Measurements from ENCODE around the gene GNAO1.
"Not testable (repeated sequence)": the region's sequence is repeated elsewhere in the genome, so short reads cannot be mapped to it uniquely, and the experiment has no call there.

Gene GNAO1

DNA sequence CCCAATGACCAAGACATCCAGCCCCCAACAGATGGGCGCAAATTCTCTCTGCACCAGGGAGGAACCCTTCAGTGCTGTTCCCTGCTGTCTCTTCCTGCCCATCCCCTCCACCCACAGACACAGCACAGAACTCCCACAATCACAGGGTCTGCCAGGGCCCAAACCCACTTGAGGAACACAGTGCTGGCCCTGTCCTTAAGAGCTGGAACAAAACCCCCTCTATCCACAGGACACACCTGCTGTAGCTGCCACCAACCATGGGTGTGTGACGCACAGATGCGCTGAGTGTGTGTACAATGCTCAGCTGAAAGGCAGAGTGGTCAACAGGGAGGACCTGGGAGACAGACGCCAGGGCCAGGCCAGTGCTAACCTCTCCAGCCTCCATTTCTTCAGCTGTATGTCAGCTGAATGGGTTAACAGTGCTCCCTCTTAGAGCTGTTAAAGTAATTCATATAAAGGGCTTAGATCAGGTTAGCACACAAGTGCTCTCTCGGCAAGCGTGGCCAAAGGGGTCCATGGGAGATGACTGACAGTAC lies 172.0 kb downstream of the GNAO1 start:
- no peak for DNase-seq (ENCODE audit: low read depth in 3 of 3)

DNA sequence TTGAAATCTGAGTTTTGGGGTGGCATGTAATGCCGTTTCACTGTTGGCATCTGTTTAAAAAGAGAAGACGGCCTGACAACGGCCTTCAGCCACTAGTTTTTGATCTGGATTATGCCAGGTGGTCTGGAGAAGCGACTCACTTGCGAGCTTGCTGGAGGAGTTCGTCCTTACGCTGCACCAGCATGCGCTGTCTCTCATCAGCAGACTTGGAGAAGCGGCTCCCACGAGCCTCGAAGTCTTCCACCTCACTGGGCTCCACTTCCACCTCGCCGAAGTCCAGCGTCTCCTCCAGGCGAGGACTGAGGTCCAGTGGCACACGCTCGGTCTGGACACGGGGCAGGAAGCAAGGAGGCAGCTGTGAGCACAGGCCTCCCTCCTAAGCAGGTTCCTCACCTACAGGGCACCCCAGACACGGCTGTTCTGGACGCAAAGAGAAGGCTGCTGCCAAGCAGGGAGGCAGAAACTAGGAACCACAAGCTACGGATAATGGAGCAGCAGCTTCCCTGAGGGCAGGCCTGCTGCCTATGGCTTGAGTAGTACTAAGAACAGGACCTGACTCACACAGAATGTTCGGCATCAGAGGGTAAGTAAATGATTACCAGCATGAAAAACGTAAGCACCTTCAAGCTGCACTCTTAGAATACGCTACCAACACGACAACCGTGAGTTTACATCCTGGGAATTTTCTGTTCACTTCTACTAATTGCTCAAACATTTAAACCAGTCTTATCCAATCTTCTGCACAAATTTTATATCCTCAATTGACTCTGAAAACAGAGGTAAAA lies 172.7 kb downstream of the GNAO1 start:
- no peak for DNase-seq (ENCODE audit: low read depth in 3 of 3)

- DNase-seq (ENCODE audit: low read depth in 3 of 3): no peak
These were observed 173.6 kb downstream of the GNAO1 start for GRCh38 chr16:56364865-56365264.

DNA sequence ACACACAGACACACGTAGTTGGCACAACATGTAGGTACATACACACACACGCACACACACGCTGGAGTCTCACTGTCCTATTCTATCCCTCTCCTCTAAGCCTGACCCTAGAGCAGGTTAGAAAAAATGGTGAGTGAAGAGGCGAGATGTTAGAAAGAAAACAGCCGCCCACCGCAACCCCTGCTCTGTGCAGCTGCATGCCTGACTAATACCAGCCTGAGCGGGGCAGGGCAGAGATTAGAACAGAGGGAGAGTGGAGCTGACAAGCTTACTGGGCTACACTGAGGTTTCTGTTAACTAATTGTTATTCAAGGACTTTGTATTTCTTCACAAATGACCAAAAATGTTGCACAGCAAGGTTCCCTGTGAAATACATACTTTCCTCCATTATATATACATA lies 174.3 kb downstream of the GNAO1 start:
- no peak for DNase-seq (ENCODE audit: low read depth in 3 of 3)

GRCh38 chr16:56366945-56367344 lies 175.7 kb downstream of the GNAO1 start:
- DNase-seq (ENCODE audit: low read depth in 3 of 3): no peak

GRCh38 chr16:56367764-56368163 lies 176.5 kb downstream of the GNAO1 start:
- DNase-seq (ENCODE audit: low read depth in 3 of 3): no peak

DNA sequence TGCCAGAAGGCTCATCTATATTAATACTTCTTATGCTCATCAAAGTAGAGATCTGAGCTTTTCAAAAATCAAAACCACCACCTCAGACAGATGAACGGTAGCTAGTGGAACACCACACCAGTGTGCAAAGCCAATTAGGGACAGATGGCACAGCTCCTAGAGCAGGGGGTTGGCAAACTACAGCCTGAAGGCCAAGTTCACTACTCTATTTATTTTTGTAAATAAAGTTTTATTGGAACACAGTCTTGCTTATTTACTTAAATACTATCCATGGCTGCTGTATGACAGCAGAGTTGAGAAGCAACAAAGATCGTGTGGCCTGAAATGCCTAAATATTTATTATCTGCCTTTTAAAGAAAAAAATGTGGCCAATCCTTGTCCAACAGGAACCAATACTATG lies 177.3 kb downstream of the GNAO1 start:
- no peak for DNase-seq (ENCODE audit: low read depth in 3 of 3)

- no peak for DNase-seq (ENCODE audit: low read depth in 3 of 3)
These were observed 177.9 kb downstream of the GNAO1 start for GRCh38 chr16:56369202-56369601.

- no peak for DNase-seq (ENCODE audit: low read depth in 3 of 3)
These were observed 179.0 kb downstream of the GNAO1 start for GRCh38 chr16:56370185-56370874.

DNA sequence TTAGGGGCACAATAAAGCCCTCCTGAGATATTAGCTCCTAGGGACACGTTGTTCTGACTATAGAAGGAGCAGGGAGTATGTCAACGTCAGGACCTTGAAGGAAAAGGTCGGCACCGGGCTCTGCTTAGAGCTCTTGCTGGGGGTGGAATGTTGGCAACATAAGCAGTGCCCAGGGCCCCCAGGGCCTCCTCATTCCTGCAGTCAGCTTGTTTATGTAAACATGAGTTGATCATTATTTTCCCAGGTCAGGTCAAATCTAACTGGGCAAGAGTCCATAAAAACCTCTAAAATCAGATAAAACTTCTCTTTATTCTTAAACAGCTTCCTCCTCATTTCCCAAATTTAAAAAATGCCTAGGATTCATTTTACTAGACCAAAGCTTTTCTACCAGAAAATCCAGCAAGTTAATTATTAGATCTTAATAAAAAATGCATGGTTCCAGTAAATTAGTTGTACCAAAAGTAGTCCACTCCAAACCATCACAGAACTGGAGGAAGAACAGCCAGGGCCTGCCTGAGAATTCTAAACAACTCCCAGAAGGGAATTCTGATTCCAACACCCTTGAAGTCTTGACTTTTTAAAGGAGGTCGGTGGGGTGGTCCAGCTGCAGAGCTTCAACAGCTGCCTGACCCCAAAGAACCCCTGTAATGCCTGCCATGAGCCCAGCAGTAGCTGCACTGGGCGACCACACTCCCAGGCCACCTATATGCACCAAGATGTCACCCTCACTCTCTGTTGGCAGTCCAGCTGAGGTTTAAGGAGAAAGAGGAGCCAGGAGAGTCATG lies 179.8 kb downstream of the GNAO1 start:
- DNase-seq (ENCODE audit: low read depth in 3 of 3): no peak

- no peak for DNase-seq (ENCODE audit: low read depth in 3 of 3)
These were observed 180.3 kb downstream of the GNAO1 start for GRCh38 chr16:56371660-56371937.

GRCh38 chr16:56372013-56372634 lies 180.8 kb downstream of the GNAO1 start:
- DNase-seq (ENCODE audit: low read depth in 3 of 3): no peak

DNA sequence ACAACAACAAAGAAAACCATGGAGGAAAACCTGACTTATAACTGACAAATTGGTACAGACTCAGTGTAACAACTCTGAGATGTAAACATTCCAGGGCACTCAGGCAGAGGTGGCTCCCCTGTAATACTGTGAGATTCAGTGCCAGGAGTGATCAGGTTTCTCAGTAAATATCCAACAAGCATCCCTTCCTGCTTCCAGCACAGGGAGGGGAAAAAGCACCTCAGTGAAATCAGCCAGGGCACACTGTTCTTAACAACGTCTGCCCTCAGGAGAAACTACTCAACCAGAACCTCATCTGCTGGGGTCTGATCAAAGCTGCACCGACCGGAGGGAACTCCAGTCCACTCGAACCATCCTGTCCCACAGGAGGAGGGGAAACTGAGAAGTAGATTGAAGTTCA lies 181.7 kb downstream of the GNAO1 start:
- DNase-seq (ENCODE audit: low read depth in 3 of 3): no peak

DNA sequence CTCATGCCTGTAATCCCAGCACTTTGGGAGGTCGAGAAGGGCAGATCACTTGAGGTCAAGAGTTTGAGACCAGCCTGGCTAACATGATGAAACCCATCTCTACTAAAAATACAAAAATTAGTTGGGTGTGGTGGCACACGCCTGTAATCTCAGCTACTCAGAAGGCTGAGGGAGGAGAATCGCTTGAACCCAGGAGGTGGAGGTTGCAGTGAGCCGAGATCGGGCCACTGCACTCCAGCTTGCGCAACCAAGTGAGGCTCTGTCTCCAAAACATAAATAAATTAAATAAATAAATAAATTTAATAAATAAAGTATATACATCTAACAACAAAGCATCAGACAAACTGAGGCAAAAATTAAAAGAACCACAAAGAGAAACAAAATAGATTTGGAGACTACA lies 184.5 kb downstream of the GNAO1 start:
- not testable (repeated sequence) for DNase-seq (ENCODE audit: low read depth in 3 of 3)

- DNase-seq (ENCODE audit: low read depth in 3 of 3): not testable (repeated sequence)
These were observed 187.8 kb downstream of the GNAO1 start for GRCh38 chr16:56379044-56379443.

DNA sequence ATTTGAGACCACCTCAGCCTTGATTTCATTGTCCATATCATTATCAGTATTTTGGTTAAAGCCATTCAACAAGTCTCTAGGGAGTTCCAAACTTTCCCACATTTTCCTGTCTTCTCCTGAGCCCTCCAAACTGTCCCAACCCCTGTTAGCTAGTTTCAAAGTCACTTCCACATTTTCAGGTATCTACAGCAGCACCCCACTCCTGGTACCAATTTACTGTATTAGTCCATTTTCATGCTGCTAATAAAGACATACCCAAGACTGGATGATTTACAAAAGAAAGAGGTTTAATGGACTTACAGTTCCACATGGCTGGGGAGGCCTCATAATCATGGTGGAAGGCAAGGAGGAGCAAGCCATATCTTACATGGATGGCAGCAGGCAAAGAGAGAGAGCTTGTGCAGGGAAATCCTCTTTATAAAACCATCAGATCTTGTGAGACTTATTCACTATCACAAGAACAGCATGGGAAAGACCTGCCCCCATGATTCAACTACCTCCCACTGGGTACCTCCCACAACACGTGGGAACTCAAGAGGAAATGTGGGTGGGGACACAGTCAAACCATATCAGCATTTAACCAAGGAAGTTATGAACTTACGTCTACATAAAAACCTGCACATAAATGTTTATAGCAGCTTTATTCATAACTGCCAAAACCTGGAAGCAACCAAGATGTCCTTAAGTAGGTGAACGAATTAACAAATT lies 189.6 kb downstream of the GNAO1 start:
- DNase-seq (ENCODE audit: low read depth in 3 of 3): not testable (repeated sequence)

DNA sequence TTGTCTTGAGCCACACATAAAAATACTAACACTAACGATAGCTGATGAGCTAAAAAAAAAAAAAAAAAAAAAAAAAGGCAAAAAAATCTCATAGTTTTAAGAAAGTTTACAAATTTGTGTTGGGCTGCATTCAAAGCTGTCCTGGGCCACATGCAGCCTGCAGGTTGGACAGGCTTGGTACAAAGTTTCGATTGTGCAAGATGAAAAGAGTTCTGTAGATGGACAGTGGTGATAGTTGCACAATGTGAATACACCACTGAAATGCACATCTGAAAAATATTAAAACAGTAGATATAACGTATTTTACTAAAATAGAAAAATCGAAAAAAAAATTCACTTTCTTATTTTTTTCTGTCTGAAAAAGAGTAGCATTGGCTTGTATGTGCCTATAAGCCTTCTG lies 191.2 kb downstream of the GNAO1 start:
- no peak for DNase-seq (ENCODE audit: low read depth in 3 of 3)

DNA sequence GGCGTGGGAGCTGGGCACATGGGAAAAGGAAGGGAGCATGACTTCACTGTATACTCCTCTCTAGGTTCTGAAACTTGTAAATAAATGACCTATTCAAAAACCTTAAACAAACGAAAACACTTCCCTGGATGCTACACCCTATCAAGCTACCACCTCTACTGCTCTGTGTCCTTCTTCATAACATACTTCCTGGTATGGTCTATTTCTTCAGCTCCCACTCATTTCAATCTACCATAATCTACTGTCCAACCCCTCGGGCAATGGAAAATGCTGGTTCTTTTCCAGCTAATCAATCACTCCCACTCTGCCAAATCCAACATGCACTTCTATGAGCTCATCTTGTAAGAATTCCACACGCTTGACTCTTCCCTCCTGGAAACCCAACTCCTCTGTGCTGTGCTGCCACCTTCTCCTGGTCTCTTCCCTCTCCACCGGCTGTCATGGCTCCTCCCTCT lies 191.6 kb downstream of the GNAO1 start:
- no peak for DNase-seq (ENCODE audit: low read depth in 3 of 3)

- DNase-seq (ENCODE audit: low read depth in 3 of 3): no peak
These were observed 192.9 kb downstream of the GNAO1 start for GRCh38 chr16:56384074-56384721.

- no peak for DNase-seq (ENCODE audit: low read depth in 3 of 3)
These were observed 196.1 kb downstream of the GNAO1 start for GRCh38 chr16:56387396-56387795.

DNA sequence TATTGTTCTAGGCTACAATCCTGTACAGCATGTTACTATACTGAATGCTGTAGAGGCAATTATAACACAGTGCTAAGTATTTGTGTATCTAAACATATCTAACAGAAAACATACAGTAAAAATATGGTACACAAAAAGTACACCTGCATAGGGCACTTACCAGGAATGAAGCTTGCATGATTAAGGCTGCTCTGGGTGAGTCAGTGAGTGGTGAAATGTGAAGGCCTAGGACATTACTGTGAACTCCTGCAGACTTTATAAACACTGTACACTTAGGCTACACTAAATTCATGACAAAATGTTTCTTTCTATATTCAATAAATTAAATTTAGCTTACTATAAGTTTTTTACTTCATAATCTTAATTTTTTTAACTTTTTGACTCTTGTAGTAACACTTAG lies 196.9 kb downstream of the GNAO1 start:
- no peak for DNase-seq (ENCODE audit: low read depth in 3 of 3)

Measured in stimulated activated CD4-positive, alpha-beta T cell treated with anti-CD3 and anti-CD28 coated beads, TNF-alpha, amount 100 ng/mL, for 4 hours (primary cell).